Peyer's patch (tissue), 4 donors: ENCODE data around the gene H2BW2. TPM values are rescaled to one million over a fixed set of nuclear protein-coding genes. Genes with fewer than 3 reads are reported as not detected.
"Not testable (repeated sequence)": the region's sequence is repeated elsewhere in the genome, so short reads cannot be mapped to it uniquely, and the experiment has no call there.

Experiments
- DNase-seq, 3 donors: peaks; one replicate each; pipeline ENCODE4 v3.0.0-alpha.2; 2017 to 2019
- H3K27ac ChIP-seq, 4 donors: fragments of 200-600 bp; sonication (generic); one replicate each; pipeline ENCODE4 v1.5.1; 2016 to 2019
- H3K27me3 ChIP-seq, 2 donors: fragments of 200-600 bp; sonication (generic); one replicate each; pipeline ENCODE4 v1.5.1; 2019
- H3K36me3 ChIP-seq, 3 donors: fragments of 200-600 bp; sonication (generic); one replicate each; pipeline ENCODE4 v1.5.1; 2016 to 2019
- H3K4me1 ChIP-seq, 4 donors: fragments of 200-600 bp; sonication (generic); one replicate each; pipeline ENCODE4 v1.5.1; 2016 to 2019
- H3K4me3 ChIP-seq, 4 donors: fragments of 200-600 bp; sonication (generic); 1 replicate in 3 of 4; 2 replicates in 1 of 4; pipeline ENCODE4 v1.5.1; 2016 to 2019; ENCODE audit warnings: mild to moderate bottlenecking in 1 of 4
- H3K9me3 ChIP-seq, 4 donors: fragments of 200-600 bp; sonication (generic); one replicate each; pipeline ENCODE4 v1.5.1; 2016 to 2019; ENCODE audit warnings: mild to moderate bottlenecking in 1 of 4
- CTCF ChIP-seq, 6 experiments: fragments of 450-650 bp in 4 of 6; fragments of 200-600 bp in 2 of 6; sonication (generic) in 1 of 6; IDR thresholded peaks; one replicate each; pipeline ENCODE4 v1.5.1; 2017 to 2019; ENCODE audit warnings: antibody characterized with exemption in 6 of 6, mild to moderate bottlenecking in 3 of 6, moderate library complexity in 1 of 6
- POLR2A ChIP-seq, 2 donors: fragments of 450-650 bp; IDR thresholded peaks; one replicate each; pipeline ENCODE4 v1.5.1; 2017; ENCODE audit warnings: antibody characterized with exemption in 2 of 2, mild to moderate bottlenecking in 2 of 2, moderate library complexity in 2 of 2
- total RNA-seq, 4 donors: library from RNA; depleted of rRNA; stranded (reverse); fragments of >200 nt; gene quantifications; one replicate each; pipeline ENCODE4 v1.1.0, GENCODE V29; 2016

Gene H2BW2
- total RNA-seq, result not detected

- Histone ChIP-seq H3K36me3 (no peaks in the 10 kb centered on the region), H3K4me1 (no peaks in the 10 kb centered on the region), H3K27me3 (no peaks in the 10 kb centered on the region), H3K9me3 (no peaks in the 10 kb centered on the region), H3K4me3 (no peak within 1 kb of the TSS), H3K27ac (no peak within 1 kb of the TSS)
- no peak for TF ChIP-seq POLR2A (IDR thresholded peaks at IDR 0.05)
- no peak for TF ChIP-seq CTCF (IDR thresholded peaks at IDR 0.05)
- DNase-seq, result no peak
Observed at GRCh38 chrX:104039689-104040505, at the start of gene H2BW2. TSS of gene H2BW2 (plus strand) at chrX:104039956. CDS start at chrX:104039995, 39 bp downstream.

GRCh38 chrX:103999234-103999633 lies 40.5 kb upstream of the H2BW2 start:
- TF ChIP-seq CTCF (IDR thresholded peaks at IDR 0.05), result no peak
- TF ChIP-seq POLR2A (IDR thresholded peaks at IDR 0.05), result no peak
- no peak for DNase-seq
- no peaks in the 10 kb centered on the region for H3K9me3 ChIP-seq
- H3K4me3 ChIP-seq, result no peak overlapping the region
- H3K4me1 ChIP-seq, result no peaks in the 10 kb centered on the region
- H3K27ac ChIP-seq, result no peak overlapping the region
- no peaks in the 10 kb centered on the region for H3K36me3 ChIP-seq
- no peaks in the 10 kb centered on the region for H3K27me3 ChIP-seq

GRCh38 chrX:104008831-104009230 lies 30.9 kb upstream of the H2BW2 start:
- no peak for DNase-seq
- Histone ChIP-seq H3K27ac (no peak overlapping the region), H3K9me3 (no peaks in the 10 kb centered on the region), H3K36me3 (no peaks in the 10 kb centered on the region), H3K4me3 (no peak overlapping the region), H3K4me1 (no peaks in the 10 kb centered on the region), H3K27me3 (no peaks in the 10 kb centered on the region)
- TF ChIP-seq POLR2A (IDR thresholded peaks at IDR 0.05) (no peak), CTCF (IDR thresholded peaks at IDR 0.05) (no peak)

- no peaks in the 10 kb centered on the region for H3K36me3 ChIP-seq
- no peak overlapping the region for H3K27ac ChIP-seq
- no peaks in the 10 kb centered on the region for H3K9me3 ChIP-seq
- TF ChIP-seq POLR2A (IDR thresholded peaks at IDR 0.05) (no peak), CTCF (IDR thresholded peaks at IDR 0.05) (no peak)
- no peak for DNase-seq
- no peak overlapping the region for H3K4me3 ChIP-seq
- no peaks in the 10 kb centered on the region for H3K27me3 ChIP-seq
- no peaks in the 10 kb centered on the region for H3K4me1 ChIP-seq
Observed at GRCh38 chrX:104013158-104013557, 26.6 kb upstream of the H2BW2 start.

GRCh38 chrX:104013606-104014005 lies 26.1 kb upstream of the H2BW2 start, which contains the start of gene H2BW1:
TSS of gene H2BW1 (minus strand) at chrX:104013708. CDS start at chrX:104013576, 132 bp downstream.
- DNase-seq, result no peak
- no peak within 1 kb of the TSS for H3K27ac ChIP-seq
- H3K27me3 ChIP-seq, result no peaks in the 10 kb centered on the region
- no peaks in the 10 kb centered on the region for H3K4me1 ChIP-seq
- H3K9me3 ChIP-seq, result no peaks in the 10 kb centered on the region
- H3K4me3 ChIP-seq, result no peak within 1 kb of the TSS
- TF ChIP-seq CTCF (IDR thresholded peaks at IDR 0.05), result no peak
- TF ChIP-seq POLR2A (IDR thresholded peaks at IDR 0.05), result no peak
- H3K36me3 ChIP-seq, result no peaks in the 10 kb centered on the region

GRCh38 chrX:104015576-104015975 lies 24.2 kb upstream of the H2BW2 start:
- not testable (repeated sequence) for H3K27me3 ChIP-seq, H3K9me3 ChIP-seq, H3K4me1 ChIP-seq, H3K36me3 ChIP-seq, H3K4me3 ChIP-seq, H3K27ac ChIP-seq, DNase-seq
